Keratinocyte (primary cell): Measurements from ENCODE around the gene TCFL5.

Source experiments
- CTCF ChIP-seq, 3 experiments: IDR thresholded peaks in 1 of 3; conservative IDR thresholded peaks in 1 of 3; optimal IDR thresholded peaks in 1 of 3; 2 replicates in 2 of 3; 3 replicates in 1 of 3; pipeline versions ENCODE3 to v1.5.1; 2011; ENCODE audit warnings: low read length in 3 of 3, mild to moderate bottlenecking in 3 of 3, moderate library complexity in 2 of 3, control low read depth in 1 of 3, inconsistent platforms in 1 of 3; ENCODE audit not compliant: insufficient read depth in 2 of 3; ENCODE audit errors: extremely low read depth in 1 of 3
- EZH2 ChIP-seq: IDR thresholded peaks from one replicate; pipeline ENCODE4 v1.6.1; 2012; ENCODE audit warnings: inconsistent platforms, mild to moderate bottlenecking, low read length, moderate library complexity

DNA sequence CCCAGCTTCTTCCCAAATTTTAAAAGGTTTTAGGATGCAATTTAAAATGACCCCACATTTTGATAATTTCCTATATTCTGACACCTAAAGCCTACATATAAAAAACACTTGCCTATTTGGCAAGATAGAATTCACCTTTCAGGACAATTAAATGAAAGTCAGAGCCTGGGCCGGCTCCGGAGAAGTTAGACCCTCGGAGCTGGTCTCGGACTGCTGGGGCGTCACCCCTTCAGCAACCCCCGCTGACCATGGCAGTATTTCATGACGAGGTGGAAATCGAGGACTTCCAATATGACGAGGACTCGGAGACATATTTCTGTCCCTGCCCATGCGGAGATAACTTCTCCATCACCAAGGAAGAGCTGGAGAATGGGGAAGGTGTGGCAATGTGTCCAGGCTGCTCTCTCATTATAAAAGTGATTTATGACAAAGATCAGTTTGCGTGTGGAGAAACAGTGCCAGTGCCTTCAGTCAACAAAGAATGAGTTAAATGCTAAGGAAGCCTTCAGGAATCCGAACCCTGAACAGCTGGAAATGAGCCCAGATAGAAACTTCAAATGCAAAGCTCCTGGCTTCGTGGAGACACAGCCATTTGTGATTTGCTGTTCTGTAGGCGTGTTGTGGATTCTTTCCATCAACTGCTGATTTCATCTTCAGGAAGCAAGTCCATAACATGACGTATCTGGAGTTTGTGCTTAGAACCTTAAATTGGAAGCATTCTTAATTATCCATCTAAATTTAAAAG is 16.0 kb downstream of the TCFL5 start:
- no peak for TF ChIP-seq CTCF (optimal IDR thresholded peaks at IDR 0.05 in 1 of 3, IDR thresholded peaks at IDR 0.05 in 1 of 3, conservative IDR thresholded peaks at IDR 0.05 in 1 of 3; ENCODE audit: extremely low read depth in 1 of 3, insufficient read depth in 2 of 3, low read length in 3 of 3)
- TF ChIP-seq EZH2, result no peak
